SK-N-SH treated with all-trans-retinoic acid at 6 μM for 48 hours (cell line): ENCODE results near the gene FMO5.

Source experiments
- BACH2 ChIP-seq: fragments of 250-450 bp; sonication (Bioruptor Pico); IDR thresholded peaks from 2 replicates; pipeline ENCODE4 v1.9.0; 2021; ENCODE audit warnings: mild to moderate bottlenecking, borderline replicate concordance
- CREB5 ChIP-seq: fragments of 250-450 bp; sonication (Bioruptor Pico); IDR thresholded peaks from 2 replicates; pipeline ENCODE4 v1.5.1; 2020; ENCODE audit warnings: low read depth, mild to moderate bottlenecking, moderate library complexity
- CSDC2 ChIP-seq: fragments of 250-450 bp; sonication (Bioruptor Pico); IDR thresholded peaks from 2 replicates; pipeline ENCODE4 v1.5.0; 2020; ENCODE audit warnings: mild to moderate bottlenecking, moderate library complexity
- CSRNP3 ChIP-seq: fragments of 250-450 bp; sonication (Bioruptor Pico); IDR thresholded peaks from 2 replicates; pipeline ENCODE4 v1.5.1; 2021; ENCODE audit warnings: mild to moderate bottlenecking, moderate library complexity
- GLIS3 ChIP-seq: fragments of 250-450 bp; sonication (Bioruptor Pico); IDR thresholded peaks from 2 replicates; pipeline ENCODE4 v1.5.0; 2020; ENCODE audit warnings: mild to moderate bottlenecking, moderate library complexity
- OSR1 ChIP-seq: fragments of 250-450 bp; sonication (Bioruptor Pico); IDR thresholded peaks from 2 replicates; pipeline ENCODE4 v1.8.0; 2022; ENCODE audit warnings: moderate library complexity, mild to moderate bottlenecking, inconsistent platforms
- PATZ1 ChIP-seq: fragments of 250-450 bp; sonication (Bioruptor Pico); IDR thresholded peaks from 2 replicates; pipeline ENCODE4 v1.8.0; 2020; ENCODE audit warnings: mild to moderate bottlenecking, moderate library complexity, borderline replicate concordance
- PPARA ChIP-seq: fragments of 250-450 bp; sonication (Bioruptor Pico); IDR thresholded peaks from 2 replicates; pipeline ENCODE4 v1.5.0; 2020; ENCODE audit warnings: mild to moderate bottlenecking, borderline replicate concordance
- TOX ChIP-seq: fragments of 250-450 bp; sonication (Bioruptor Pico); IDR thresholded peaks from 2 replicates; pipeline ENCODE4 v1.8.0; 2021; ENCODE audit warnings: mild to moderate bottlenecking, moderate library complexity, borderline replicate concordance
- ZFP3 ChIP-seq: fragments of 250-450 bp; sonication (Bioruptor Pico); IDR thresholded peaks from 2 replicates; pipeline ENCODE4 v1.5.0; 2020; ENCODE audit warnings: mild to moderate bottlenecking, moderate library complexity
- ZFP30 ChIP-seq: fragments of 450-650 bp; formaldehyde crosslinking; IDR thresholded peaks from 2 replicates; pipeline ENCODE4 v1.5.0; 2022; ENCODE audit warnings: mild to moderate bottlenecking, moderate library complexity
- ZNF70 ChIP-seq: fragments of 450-650 bp; formaldehyde crosslinking; IDR thresholded peaks from 2 replicates; pipeline ENCODE4 v1.5.0; 2020; ENCODE audit warnings: mild to moderate bottlenecking, moderate library complexity

DNA sequence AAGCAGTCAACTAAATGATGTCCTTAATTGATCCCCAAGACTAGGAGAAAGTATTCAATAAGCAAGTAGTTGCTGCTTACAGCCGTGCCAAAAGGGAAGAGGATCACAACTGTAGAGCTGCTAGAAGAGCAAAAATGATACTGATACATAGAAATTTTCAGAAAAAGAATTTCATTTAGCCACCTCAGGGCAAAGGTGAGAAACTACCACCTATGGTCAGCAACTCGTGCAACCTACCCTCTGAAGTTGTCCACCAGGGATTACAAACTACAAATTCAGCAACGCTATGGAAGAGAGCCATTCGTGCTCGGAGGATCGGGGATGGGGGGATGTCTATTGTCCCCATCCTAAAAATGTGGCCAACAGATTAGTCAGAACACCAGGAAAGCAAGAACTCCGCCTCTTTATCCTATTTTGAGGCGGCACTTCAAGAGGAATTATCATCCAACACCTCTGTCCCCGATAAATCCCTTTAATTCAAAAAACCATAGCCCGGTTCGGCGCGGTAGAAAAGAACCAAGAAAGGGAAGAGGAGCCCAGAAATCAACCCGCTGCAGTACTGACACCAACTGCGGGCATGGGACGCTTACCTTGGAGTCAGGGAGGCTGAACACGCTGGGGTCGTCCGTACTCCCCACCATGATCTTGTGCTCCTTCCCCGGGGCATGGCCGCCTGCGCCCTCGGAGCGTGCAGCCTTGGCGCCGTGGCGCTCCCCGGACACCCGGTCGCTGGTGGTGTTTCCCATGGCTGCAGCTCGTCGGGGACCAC is 53.6 kb downstream of the FMO5 start:
- TF ChIP-seq BACH2 = no peak
- no peak for TF ChIP-seq PPARA (CRISPR knock-in tag)
- no peak for TF ChIP-seq GLIS3 (CRISPR knock-in tag)
- no peak for TF ChIP-seq ZFP3 (CRISPR knock-in tag)
- TF ChIP-seq OSR1 (CRISPR knock-in tag) = no peak
- no peak for TF ChIP-seq CREB5 (CRISPR knock-in tag)
- no peak for TF ChIP-seq CSRNP3 (CRISPR knock-in tag)
- no peak for TF ChIP-seq TOX
- TF ChIP-seq ZNF70 (CRISPR knock-in tag) = no peak
- TF ChIP-seq CSDC2 (CRISPR knock-in tag) = no peak
- TF ChIP-seq PATZ1 = no peak
- no peak for TF ChIP-seq ZFP30
